Ammon's horn (tissue), 1 donor: ENCODE measurements around the gene RUNX3.

Experiments
- DNase-seq: peaks from one replicate; pipeline ENCODE4 v3.0.0-alpha.2; 2016; ENCODE audit warnings: low spot score

Gene RUNX3

DNA sequence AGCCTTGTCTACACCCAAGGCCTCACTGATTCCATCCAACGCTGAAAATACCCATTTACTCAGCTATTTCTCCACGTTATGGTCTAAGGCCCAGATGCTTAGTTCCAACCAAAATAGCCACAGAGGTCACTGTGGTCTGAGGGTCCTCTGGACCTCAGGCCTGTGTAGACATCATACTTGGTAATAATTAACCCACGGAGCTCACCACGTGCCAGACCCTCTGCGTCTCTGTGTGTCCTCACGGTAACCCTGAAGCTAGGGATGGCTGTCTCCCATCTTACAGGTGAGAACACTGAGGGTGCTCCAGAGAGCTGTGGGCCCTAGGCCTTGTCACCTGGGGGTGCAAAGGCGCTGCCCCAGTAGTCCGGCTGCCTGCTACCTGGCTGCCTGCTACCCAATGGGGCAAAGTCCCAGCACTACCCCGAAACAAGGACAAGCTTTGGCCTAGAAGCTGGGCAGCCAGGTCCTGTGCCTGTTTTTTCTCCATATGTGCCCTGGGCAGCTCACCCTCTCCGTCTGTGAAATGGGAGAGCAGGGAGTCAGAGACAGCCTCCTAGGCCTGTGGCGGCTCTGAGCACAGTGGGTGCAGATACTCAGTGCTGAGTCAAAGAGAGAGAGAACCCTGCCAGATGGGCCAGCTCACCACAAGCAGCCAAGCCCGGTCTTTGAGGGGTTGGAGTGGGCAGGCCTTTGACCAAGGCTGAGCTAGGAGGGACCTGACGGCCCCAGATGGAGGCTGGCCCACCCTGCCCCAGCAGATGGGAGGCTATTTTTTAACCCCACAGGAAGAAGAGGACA, 17.0 kb upstream of the RUNX3 start:
- no peak for DNase-seq

DNA sequence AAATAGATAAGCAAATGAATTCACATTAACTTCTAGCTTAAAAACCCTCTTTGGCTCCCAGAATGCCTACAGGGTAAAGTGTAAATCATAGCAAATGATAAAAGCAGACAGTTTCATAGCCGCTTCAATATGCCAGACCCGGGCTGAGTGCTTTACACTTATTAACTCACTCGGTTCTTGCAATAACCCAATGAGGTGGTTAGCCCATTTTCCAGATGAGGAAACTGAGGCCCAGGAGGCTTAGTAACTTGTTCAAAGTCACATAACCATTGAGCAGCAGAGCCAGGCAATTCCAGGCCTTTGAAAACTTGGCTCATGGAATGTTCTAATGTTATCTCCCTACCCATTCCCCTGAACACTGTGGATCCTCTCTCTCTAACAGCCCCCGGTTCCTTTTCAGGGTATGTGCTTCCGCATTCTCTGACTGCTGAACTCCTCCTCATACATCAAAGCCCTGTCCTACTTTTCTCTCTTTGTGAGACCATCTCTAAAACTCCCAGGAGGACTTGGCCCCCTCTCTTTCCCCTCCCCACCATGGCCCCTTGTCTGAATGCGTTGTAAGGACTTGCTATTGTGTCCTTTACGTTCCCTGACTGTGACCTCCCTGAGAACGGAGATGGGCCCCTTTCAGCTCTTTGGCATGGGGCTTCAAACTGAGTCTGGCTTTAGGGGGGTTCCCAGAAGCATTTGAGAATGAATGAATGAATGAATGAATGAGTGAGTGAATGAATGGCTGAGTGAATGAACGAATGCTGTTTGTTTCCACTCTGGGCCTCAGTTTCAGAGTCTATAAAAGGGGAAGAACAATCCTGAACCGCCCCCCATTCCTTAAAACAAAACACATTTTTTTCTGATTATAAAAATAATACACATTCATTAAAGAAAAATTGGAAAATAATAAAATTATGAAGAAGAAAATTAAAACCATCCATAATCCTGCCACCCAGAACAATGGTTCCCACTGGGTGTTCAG, 15.6 kb upstream of the RUNX3 start:
- no peak for DNase-seq

DNA sequence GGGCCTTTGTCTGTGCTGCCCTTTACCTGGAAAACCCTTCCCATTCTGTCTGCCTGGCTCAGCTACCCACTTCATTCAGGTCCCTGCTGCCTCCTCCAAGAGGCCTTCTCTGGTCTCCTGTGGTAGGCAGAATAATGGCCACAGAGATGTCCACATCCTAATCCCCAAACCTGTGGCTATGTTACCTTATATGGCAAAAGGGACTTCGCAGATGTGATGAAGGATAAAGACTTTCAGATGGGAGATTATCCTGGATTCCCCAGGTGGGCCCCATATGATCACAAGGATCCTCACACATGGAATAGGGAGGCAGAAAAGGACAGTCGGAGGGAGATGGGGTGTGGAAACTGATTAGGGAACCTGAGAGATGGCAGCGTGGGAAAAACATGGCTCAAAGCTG, 14.2 kb upstream of the RUNX3 start:
- no peak for DNase-seq

GRCh38 chr1:24942789-24943188, 12.7 kb upstream of the RUNX3 start:
- no peak for DNase-seq

DNA sequence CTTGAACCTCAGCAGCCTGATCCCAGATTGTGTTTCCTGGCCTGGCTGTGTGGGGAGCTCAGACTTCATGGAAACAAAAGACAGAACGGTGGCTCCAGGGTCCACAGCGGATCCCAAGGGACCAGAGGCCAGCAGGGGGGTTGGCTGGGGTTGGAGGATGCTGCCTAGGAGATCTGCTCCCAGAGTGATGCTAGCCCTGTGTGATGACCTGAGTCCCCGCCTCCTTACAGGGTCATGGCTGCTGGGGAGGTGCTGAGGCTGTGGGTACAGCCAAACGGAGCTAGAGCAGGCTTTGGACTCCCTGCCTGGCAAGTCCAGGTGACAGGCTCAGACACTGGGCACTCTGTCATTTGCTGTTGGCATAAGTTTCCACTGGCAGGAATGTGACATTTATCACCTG, 11.5 kb upstream of the RUNX3 start:
- no peak for DNase-seq

DNA sequence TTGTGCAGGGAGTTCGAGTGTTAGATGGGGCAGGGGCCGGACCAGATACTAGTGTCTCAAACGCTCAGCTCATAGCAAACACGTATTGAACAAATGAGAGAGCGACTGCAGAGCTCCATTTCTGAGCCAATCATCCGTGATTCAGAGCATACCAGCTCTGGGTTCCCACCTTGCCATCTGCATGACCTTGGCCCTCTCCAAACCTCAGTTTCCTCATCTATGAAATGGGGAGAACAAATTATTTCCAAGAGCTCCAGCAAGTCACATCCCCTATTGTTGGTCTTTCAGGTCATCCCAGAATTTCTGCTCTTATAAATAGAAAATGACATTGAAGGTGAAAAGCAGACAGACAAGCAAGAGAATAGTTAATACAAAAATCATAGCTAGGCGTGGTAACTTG, 10.2 kb upstream of the RUNX3 start:
- DNase-seq, result no peak

GRCh38 chr1:24939675-24940193, 9.7 kb upstream of the RUNX3 start:
- no peak for DNase-seq

GRCh38 chr1:24939040-24939674, 9.1 kb upstream of the RUNX3 start:
- no peak for DNase-seq

- no peak for DNase-seq
Measured at GRCh38 chr1:24938276-24938675, 8.2 kb upstream of the RUNX3 start.

DNA sequence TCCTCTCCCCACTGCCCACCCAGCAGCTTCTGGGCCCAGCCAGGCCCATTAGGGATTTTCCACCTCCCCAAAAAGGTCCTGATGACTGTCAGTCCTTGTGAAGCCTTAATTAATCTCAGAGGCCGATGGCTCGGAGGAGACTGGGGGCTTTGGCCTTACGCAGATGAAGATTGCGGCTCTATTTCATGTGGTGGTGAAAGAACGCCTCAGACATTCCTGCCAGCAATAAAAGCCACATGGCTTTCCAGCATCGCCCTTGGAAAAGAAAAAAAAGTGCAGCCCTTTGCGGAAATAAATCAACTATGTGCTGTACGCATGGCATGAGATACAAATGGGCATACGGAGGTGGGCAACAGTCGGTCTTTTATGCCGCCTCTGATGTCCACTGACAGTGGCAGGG, 6.6 kb upstream of the RUNX3 start:
- no peak for DNase-seq

DNA sequence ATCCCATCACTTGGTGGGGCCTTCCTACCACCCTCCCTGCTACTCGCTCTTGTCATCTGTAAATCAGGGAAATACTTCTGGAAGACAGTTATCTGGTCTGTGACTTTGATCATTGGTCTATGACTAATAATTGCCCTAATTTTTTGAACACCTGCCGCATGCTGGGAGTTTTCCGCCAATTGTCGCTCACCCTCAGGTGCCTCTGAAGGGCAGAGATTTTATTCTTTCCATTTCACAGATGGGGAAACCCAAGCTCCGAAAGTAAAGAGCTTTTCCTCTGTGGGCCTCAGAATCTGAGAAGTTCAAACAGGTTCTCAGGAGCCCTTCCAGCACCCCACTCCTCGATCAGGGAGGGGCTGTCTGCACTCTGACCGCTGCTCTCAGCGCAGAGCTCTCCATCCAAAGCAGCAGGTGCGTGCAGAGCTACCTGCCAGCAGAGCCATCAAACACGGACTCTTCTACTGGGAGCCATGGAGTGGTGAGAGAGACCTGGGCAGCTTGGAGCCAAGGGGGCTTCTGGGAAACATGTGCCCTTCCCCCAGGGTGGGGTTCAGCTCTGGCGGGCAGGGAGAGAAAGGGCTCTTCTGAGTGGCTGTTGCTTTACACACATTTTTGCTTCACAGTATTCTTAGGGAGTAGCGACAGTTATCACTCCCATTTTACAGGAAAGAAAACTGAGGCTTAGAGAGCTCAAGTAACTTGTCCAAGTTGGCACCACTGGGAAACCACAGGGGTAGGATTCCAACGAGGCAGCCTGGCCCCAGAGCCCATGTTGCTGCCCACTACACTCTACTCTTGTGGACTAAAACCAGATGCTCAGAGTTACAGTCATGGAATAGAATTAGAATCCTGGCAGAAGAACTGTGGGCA, 5.8 kb upstream of the RUNX3 start:
- DNase-seq, result no peak

- no peak for DNase-seq
Measured at GRCh38 chr1:24935196-24935526, 5.1 kb upstream of the RUNX3 start.

DNA sequence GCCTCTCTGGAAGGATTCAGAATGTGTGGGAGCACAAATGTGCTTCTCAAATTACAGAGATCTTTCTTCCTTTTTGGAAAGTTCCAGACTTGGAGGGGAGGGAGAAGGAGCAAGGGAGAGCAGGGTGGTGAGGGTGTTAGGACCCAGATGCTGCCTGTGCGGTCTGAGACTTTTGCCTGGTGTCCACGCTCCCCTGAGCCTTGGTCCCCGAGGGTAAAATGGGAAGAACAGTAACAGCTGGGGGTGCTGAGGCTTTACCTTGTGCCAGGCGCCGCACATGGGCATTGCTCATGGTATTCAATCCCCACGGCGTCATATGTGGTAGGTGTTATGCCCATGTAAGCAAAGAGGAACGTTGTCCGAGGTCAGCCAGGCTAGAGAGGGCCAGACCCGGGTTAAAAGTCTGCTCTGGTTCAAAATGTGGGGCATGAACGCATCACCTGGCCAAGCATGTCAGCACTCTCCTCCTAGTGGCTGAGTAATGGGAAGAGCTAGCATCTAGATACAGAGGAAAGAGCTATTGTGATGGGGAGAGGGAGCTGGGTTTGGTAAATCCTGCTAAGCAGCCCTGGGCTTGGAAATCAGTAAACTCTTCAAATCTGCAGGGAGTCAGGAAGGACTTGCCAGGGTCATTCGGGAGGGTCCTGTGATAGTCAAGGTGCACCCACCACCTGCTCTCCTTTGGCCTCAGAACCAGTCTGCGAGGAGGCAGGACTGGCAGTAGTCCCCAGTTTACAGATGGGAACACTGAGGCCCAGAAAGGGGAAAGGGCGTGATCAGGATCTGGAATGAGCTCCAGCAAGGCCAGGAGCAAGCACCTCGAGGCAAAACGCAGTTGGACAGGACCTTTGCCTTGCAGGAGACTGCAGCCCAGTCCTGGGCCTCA, 4.5 kb upstream of the RUNX3 start:
- no peak for DNase-seq

DNA sequence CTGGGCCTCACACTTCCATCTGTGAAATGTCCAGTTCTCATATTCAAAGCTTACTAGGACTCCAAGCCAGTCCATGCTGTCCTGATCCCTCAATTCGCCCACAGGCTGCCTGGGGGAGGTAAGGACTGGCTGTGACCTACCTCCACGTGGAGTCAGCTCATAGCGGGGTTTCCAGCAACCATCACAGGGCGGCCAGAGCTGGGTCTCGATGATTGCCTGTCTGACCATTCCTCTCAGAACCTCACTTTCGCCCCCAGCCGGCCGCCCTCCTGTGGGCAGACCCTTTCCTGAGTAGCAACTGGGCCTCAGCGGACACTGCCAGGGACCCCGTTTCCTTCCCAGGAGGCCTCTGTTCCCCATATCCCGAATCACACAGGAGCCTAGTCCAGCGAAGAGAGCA, 3.4 kb upstream of the RUNX3 start:
- no peak for DNase-seq

DNA sequence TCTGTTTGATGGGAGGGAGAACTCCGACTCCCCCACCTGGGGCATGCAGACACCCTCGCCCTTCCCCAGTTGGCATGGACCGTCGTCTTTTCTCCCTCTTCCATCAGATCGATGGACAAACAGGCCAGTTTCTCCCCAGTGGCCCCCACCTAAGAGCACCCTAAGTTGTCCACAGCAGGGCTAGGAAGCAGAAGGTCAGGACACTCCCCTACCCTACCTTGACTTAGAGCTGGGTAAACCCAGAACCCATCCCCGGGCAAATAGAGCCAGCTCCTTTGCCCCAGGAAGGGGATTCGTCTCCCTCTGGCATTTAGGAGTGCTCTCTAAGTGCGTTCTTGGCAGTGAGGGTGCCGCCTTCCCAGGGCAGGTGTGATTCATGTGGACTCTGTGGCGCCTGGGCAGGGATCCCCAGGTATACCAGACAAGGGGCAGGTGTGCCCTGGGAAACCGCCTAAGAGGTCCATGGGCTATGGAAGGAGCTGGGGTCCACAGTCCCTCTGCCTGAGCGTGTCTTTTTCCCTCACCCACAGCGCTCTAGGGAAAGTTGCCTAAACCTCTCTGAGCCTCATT, 2.7 kb upstream of the RUNX3 start:
- DNase-seq, result no peak

- DNase-seq, result no peak
Measured at GRCh38 chr1:24932284-24932683, 2.2 kb upstream of the RUNX3 start.

GRCh38 chr1:24931468-24932231, 1.6 kb upstream of the RUNX3 start:
- no peak for DNase-seq

DNA sequence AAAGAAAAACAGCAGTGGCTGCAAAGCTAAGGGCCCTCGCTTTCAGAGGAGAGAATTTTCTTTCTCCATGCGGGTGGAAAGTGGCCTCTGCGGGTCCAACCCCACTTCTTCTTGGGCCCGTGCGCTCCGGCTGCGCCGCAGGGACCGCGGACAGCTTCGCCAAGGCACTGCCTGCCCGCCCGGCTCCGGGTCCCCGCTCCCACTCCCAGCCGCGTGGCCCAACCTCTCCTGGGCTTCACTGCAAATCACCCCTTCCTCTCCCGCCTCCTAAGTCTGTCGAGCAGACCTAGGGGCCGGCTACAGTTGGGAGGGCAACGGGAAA, 1.0 kb upstream of the RUNX3 start:
- DNase-seq, result no peak

DNA sequence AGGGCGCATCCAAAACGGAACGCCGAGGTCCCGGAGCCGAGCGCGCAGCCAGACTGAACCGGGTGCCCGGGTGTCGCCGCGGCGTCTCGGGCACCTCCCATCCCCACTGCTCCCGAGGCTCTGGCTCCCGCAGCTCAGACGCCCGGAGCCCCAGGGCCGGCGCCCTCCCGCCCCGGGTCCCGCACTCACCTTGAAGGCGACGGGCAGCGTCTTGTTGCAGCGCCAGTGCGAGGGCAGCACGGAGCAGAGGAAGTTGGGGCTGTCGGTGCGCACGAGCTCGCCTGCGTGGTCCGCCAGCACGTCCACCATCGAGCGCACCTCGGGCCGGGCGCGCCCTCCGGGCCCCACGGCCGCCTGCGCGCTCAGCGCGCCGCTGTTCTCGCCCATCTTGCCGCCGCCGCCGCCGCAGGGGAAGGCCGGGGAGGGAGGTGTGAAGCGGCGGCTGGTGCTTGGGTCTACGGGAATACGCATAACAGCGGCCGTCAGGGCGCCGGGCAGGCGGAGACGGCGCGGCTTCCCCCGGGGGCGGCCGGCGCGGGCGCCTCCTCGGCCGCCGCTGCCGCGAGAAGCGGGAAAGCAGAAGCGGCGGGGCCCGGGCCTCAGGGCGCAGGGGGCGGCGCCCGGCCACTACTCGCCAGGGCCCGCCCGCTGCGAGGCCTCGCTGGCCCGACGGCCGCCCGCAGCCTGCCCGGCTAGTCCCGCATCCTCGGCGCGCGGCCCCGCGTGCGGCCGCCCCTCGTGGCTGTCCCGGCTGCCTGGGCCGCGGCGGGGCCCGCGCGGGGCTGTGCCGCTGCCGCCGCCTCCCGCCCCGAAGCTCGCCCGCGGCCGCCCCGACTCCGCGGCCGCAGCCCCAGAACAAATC, 447 bp downstream of the RUNX3 start:
- no peak for DNase-seq
